A549 (cell line): Measurements from ENCODE around the gene STRIP2. TPM values are rescaled to one million over a fixed set of nuclear protein-coding genes. Genes with fewer than 3 reads are reported as not detected.
"Not testable (repeated sequence)": the region's sequence is repeated elsewhere in the genome, so short reads cannot be mapped to it uniquely, and the experiment has no call there.

Experiments used
- ATAC-seq, 2 experiments: fragments of 200-7000 bp in 1 of 2; fragments of >200 bp in 1 of 2; cut with Nextera tagmentation in 1 of 2; cut with Tn5 transposase in 1 of 2; 3 replicates each; pipeline versions ENCODE4 v1.8.0 to v1.9.1; 2018 to 2020; ENCODE audit warnings: mild to moderate bottlenecking in 1 of 2, moderate library complexity in 1 of 2
- CTCF ChIA-PET: fragments of 300-600 bp; sonication (Branson Sonifier 250); formaldehyde crosslinking; extraction: SDS; loops from one replicate; lab custom pipeline; 2021; ENCODE audit warnings: antibody characterized with exemption, inconsistent platforms; lab: Yijun Ruan, JAX
- POLR2A ChIA-PET: fragments of 350-600 bp; formaldehyde crosslinking; extraction: SDS; loops from one replicate; lab custom pipeline; 2021; ENCODE audit warnings: antibody characterized with exemption, inconsistent platforms; lab: Yijun Ruan, JAX
- DNase-seq, 2 experiments: peaks; one replicate each; pipeline versions ENCODE4 v3.0.0 to v3.0.0-alpha.2; 2011 to 2016; ENCODE audit warnings: low read depth in 1 of 2, low spot score in 1 of 2
- FAIRE-seq: peaks from 2 replicates; lab custom pipeline; 2011; peaks lifted over from hg19 to GRCh38; lab: Jason Lieb, UNC
- H3K27ac ChIP-seq, 2 experiments: fragments of >200 bp; sonication (Bioruptor Twin); formaldehyde crosslinking; 3 replicates each; pipeline ENCODE4 v1.5.1; 2016 to 2017
- H3K4me1 ChIP-seq: fragments of >200 bp; sonication (Bioruptor Twin); formaldehyde crosslinking; 3 replicates; pipeline ENCODE4 v1.6.1; 2016
- H3K4me2 ChIP-seq: fragments of >200 bp; sonication (Bioruptor Twin); formaldehyde crosslinking; 3 replicates; pipeline ENCODE4 v1.6.1; 2016
- H3K4me3 ChIP-seq: fragments of >200 bp; sonication (Bioruptor Twin); formaldehyde crosslinking; 3 replicates; pipeline ENCODE4 v1.5.1; 2016
- H3K9me3 ChIP-seq: fragments of >200 bp; sonication (Bioruptor Twin); formaldehyde crosslinking; 3 replicates; pipeline ENCODE4 v1.6.1; 2016
- ATOH8 ChIP-seq: fragments of 250-450 bp; sonication (Bioruptor Pico); IDR thresholded peaks from 2 replicates; pipeline ENCODE4 v1.5.0; 2020; ENCODE audit warnings: low read depth, mild to moderate bottlenecking, moderate library complexity
- BCL3 ChIP-seq: fragments of >200 bp; sonication (Bioruptor Twin); formaldehyde crosslinking; IDR thresholded peaks from 3 replicates; pipeline ENCODE4 v1.6.1; 2016
- CBX8 ChIP-seq: fragments of 200-600 bp; sonication (generic); IDR thresholded peaks from 2 replicates; pipeline ENCODE4 v1.6.1; 2016
- CHD4 ChIP-seq: fragments of 200-600 bp; sonication (generic); IDR thresholded peaks from 2 replicates; pipeline ENCODE4 v1.6.1; 2016; ENCODE audit warnings: antibody characterized with exemption, mild to moderate bottlenecking, borderline replicate concordance
- EHF ChIP-seq: fragments of 250-450 bp; sonication (Bioruptor Pico); IDR thresholded peaks from 2 replicates; pipeline ENCODE4 v1.5.0; 2020; ENCODE audit warnings: mild to moderate bottlenecking
- EP300 ChIP-seq, 2 experiments: fragments of >200 bp; sonication (Bioruptor Twin); formaldehyde crosslinking; IDR thresholded peaks; 2 replicates in 1 of 2; 3 replicates in 1 of 2; pipeline ENCODE4 v1.6.1; 2016 to 2017
- FOSL2 ChIP-seq, 2 experiments: fragments of 450-650 bp in 1 of 2; fragments of >200 bp in 1 of 2; sonication (Bioruptor Twin) in 1 of 2; formaldehyde crosslinking; IDR thresholded peaks; 2 replicates each; pipeline versions ENCODE4 v1.5.0 to v1.6.1; 2016 to 2020; ENCODE audit warnings: mild to moderate bottlenecking in 1 of 2, moderate library complexity in 1 of 2
- GATA3 ChIP-seq: IDR thresholded peaks from 2 replicates; pipeline ENCODE4 v1.6.1; 2012; ENCODE audit warnings: borderline replicate concordance
- HDAC2 ChIP-seq: fragments of 200-600 bp; sonication (generic); IDR thresholded peaks from 2 replicates; pipeline ENCODE4 v1.6.1; 2016
- HES2 ChIP-seq: fragments of >200 bp; sonication (Bioruptor Twin); formaldehyde crosslinking; IDR thresholded peaks from 2 replicates; pipeline ENCODE4 v1.6.1; 2016
- HOXB5 ChIP-seq: fragments of 250-450 bp; sonication (Bioruptor Pico); IDR thresholded peaks from 2 replicates; pipeline ENCODE4 v1.5.0; 2020; ENCODE audit warnings: mild to moderate bottlenecking, moderate library complexity
- MAFK ChIP-seq: fragments of 450-650 bp; IDR thresholded peaks from 2 replicates; pipeline ENCODE4 v1.6.1; 2014; ENCODE audit not compliant: partially characterized antibody
- MAX ChIP-seq: IDR thresholded peaks from 2 replicates; pipeline ENCODE4 v1.6.1; 2012
- MAZ ChIP-seq: fragments of 150-350 bp; IDR thresholded peaks from 2 replicates; pipeline ENCODE4 v1.6.1; 2014; ENCODE audit warnings: antibody characterized with exemption, low read depth, low read length, borderline replicate concordance
- RARB ChIP-seq: fragments of 250-450 bp; sonication (Bioruptor Pico); IDR thresholded peaks from 2 replicates; pipeline ENCODE4 v1.8.0; 2021; ENCODE audit warnings: mild to moderate bottlenecking, moderate library complexity
- RCOR1 ChIP-seq: fragments of 150-350 bp; IDR thresholded peaks from 2 replicates; pipeline ENCODE4 v1.6.1; 2014; ENCODE audit warnings: antibody characterized with exemption, low read length, low read depth
- REST ChIP-seq: fragments of 200-600 bp; sonication (generic); IDR thresholded peaks from 2 replicates; pipeline ENCODE4 v1.6.1; 2016; ENCODE audit warnings: antibody characterized with exemption, mild to moderate bottlenecking, moderate library complexity
- RFX5 ChIP-seq: fragments of 450-650 bp; IDR thresholded peaks from 2 replicates; pipeline ENCODE4 v1.7.1; 2014; ENCODE audit warnings: antibody characterized with exemption, mild to moderate bottlenecking, moderate library complexity
- SREBF2 ChIP-seq: fragments of 450-650 bp; IDR thresholded peaks from 2 replicates; pipeline ENCODE4 v1.6.1; 2014; ENCODE audit warnings: mild to moderate bottlenecking, moderate library complexity
- TFCP2L1 ChIP-seq: fragments of 250-450 bp; sonication (Bioruptor Pico); IDR thresholded peaks from 2 replicates; pipeline ENCODE4 v1.5.0; 2021; ENCODE audit warnings: mild to moderate bottlenecking
- WGBS: methylation state at CpG from one replicate; pipeline ENCODE4 v1.1.6; 2017; ENCODE audit errors: missing lambda C conversion rate; 5-methylcytosine and 5-hydroxymethylcytosine counted together
- polyA plus RNA-seq, 4 experiments: library from polyadenylated mRNA; depleted of rRNA in 3 of 4; stranded (reverse); fragments of >200 nt; fragmentation: RNase III in 1 of 4; extraction: RNeasy Plus Mini Kit Qiagen cat#74134 plus additional on column Dnase treatment in 1 of 4; gene quantifications; 2 replicates in 3 of 4; 3 replicates in 1 of 4; pipeline ENCODE4 v1.2.3, GENCODE V29; 2011 to 2017

The STRIP2 gene
- polyA plus RNA-seq, 2 of the 4 experiments (the other 2 are of a cell fraction) = 4.9 to 7.2 TPM

GRCh38 chr7:129479831-129480230, 45.6 kb downstream of the STRIP2 start:
- Histone ChIP-seq H3K27ac (no peak overlapping the region), H3K4me2 (no peak overlapping the region), H3K9me3 (no peaks in the 10 kb centered on the region), H3K4me3 (no peak overlapping the region), H3K4me1 (no peaks in the 10 kb centered on the region)
- no peak for FAIRE-seq
- no peak for DNase-seq
- ChIA-PET CTCF (interaction anchor here (0.6 to 4.3 kb wide), 8 partner anchors 8 to 1159 kb away, joined by 3 to 20 read pairs (median 6); no protein-coding TSS in a partner anchor), POLR2A (interaction anchor here (0.7 kb wide), 1 partner anchor 804 kb away, joined by 4 read pairs; no protein-coding TSS in a partner anchor)
- WGBS = 97% methylated on average over 1 of the region's 1 CpG
- no peak for TF ChIP-seq EHF (CRISPR knock-in tag)
- TF ChIP-seq MAZ = no peak
- no peak for TF ChIP-seq HDAC2
- no peak for TF ChIP-seq RCOR1
- TF ChIP-seq REST = no peak
- TF ChIP-seq RFX5 = no peak
- TF ChIP-seq CBX8 = no peak
- no peak for TF ChIP-seq HOXB5 (CRISPR knock-in tag)
- TF ChIP-seq SREBF2 = no peak
- TF ChIP-seq GATA3 = no peak
- no peak for TF ChIP-seq MAX
- TF ChIP-seq ATOH8 (CRISPR knock-in tag) = no peak
- TF ChIP-seq BCL3 = no peak
- TF ChIP-seq EP300 (IDR thresholded peaks at IDR 0.05) = no peak
- TF ChIP-seq CHD4 = no peak
- TF ChIP-seq TFCP2L1 (CRISPR knock-in tag) = no peak
- ATAC-seq = no peak

GRCh38 chr7:129480674-129481363, 46.6 kb downstream of the STRIP2 start:
- DNase-seq (no peak), FAIRE-seq (no peak), ATAC-seq (no peak)
- CTCF ChIA-PET = interaction anchor here (1.1 to 4.3 kb wide), 7 partner anchors 9 to 269 kb away, joined by 4 to 20 read pairs (median 9); no protein-coding TSS in a partner anchor
- H3K4me3 ChIP-seq = no peak overlapping the region
- no peaks in the 10 kb centered on the region for H3K9me3 ChIP-seq
- TF ChIP-seq HES2 = no peak
- TF ChIP-seq SREBF2 = no peak
- no peak for TF ChIP-seq RARB (CRISPR knock-in tag)
- TF ChIP-seq MAFK = no peak
- TF ChIP-seq GATA3 = no peak
- no peak for TF ChIP-seq FOSL2 (IDR thresholded peaks at IDR 0.05)
- no peak for TF ChIP-seq FOSL2 (CRISPR knock-in tag; IDR thresholded peaks at IDR 0.05)
- no peaks in the 10 kb centered on the region for H3K4me1 ChIP-seq
- POLR2A ChIA-PET = no interaction called here
- H3K4me2 ChIP-seq = no peak overlapping the region
- 83% methylated on average over 6 of the region's 6 CpGs for WGBS
- no peak overlapping the region for H3K27ac ChIP-seq

GRCh38 chr7:129481376-129481775, 47.1 kb downstream of the STRIP2 start:
- CTCF ChIA-PET = interaction anchor here (1.1 to 4.3 kb wide), 5 partner anchors 10 to 270 kb away, joined by 5 to 20 read pairs (median 9); no protein-coding TSS in a partner anchor
- H3K9me3 ChIP-seq, H3K4me2 ChIP-seq, FAIRE-seq, H3K4me1 ChIP-seq, H3K27ac ChIP-seq, DNase-seq, ATAC-seq, POLR2A ChIA-PET, H3K4me3 ChIP-seq: not testable (repeated sequence)
- 84% methylated on average over 6 of the region's 6 CpGs for WGBS
